ENCODE data around the gene DUSP9. TPM values are rescaled to one million over a fixed set of nuclear protein-coding genes. Genes with fewer than 3 reads are reported as not detected.
"Not testable (repeated sequence)": the region's sequence is repeated elsewhere in the genome, so short reads cannot be mapped to it uniquely, and the experiment has no call there.

Gene DUSP9
- total RNA-seq, 2 donors from 2014 or later: not detected

- ATAC-seq: no peak
- no peaks in the 10 kb centered on the region for H3K27me3 Mint-ChIP-seq
- H3K36me3 Mint-ChIP-seq (ENCODE audit: low read depth): no peaks in the 10 kb centered on the region
- peak overlapping the region; percentile 81 for H3K4me3 Mint-ChIP-seq
- H3K9me3 ChIP-seq (ENCODE audit: control insufficient read depth, low read length, poor library complexity, severe bottlenecking): no peaks in the 10 kb centered on the region
- H3K27ac Mint-ChIP-seq: no peak overlapping the region
- H3K4me1 Mint-ChIP-seq: no peaks in the 10 kb centered on the region
- DNase-seq: no peak
Observed at GRCh38 chrX:153686711-153687110, 39.7 kb downstream of the DUSP9 start.

DNA sequence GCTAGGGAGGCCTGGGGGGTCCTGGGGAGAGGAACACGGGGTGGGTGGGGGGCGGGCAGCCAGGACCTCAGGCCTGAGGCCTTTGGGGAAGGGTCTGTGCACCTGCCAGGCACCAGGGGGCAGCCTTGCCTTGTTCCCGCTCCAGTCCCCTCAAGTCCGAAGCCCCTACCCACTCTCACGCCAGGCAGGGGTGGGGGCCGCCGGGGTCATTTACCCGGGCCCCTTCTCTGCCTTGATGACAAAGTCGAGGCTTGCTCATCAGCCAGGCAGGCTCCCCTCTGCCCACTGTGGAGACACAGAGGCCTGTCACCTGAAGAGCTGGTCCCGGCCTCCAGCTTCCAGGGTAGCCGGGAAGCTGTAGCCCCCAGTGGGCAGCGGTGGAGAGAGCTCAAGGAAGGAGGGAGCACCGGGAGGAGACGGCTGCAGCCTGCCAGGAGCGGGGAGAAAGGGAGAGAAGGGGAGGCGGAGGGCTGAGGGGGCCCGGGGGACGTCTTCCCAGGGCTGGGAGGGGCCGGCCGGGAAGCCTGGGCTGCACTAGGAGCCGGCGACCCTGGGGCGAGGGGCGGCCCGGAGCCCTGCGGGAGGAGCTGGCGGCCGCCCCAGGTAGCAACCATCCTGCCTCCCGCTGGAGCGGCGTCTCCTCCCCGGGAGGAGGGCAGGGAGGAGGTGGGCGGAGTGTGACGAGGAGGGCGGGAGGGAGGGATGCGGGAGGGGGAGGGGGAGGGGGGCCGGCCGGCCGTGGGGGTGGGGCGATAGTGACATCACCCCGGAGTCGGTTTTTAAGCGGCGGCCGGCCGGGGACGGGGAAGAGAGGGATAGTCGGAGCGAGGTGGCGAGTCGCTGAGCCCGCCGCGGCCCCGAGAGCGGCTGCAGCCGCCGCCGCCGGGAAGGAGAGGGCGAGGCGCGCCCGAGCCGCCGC is 40.4 kb downstream of the DUSP9 start, which contains the start of gene SLC6A8:
Gene SLC6A8 (plus strand): TSS at position 806 of the 919 bp plus-strand sequence. CDS start 649 bp downstream, outside the sequence.
- no peaks in the 10 kb centered on the region for H3K27me3 Mint-ChIP-seq
- peak within 1 kb of the TSS; percentile 81 for H3K4me3 Mint-ChIP-seq
- no peaks in the 10 kb centered on the region for H3K36me3 Mint-ChIP-seq (ENCODE audit: low read depth)
- peak in 2 of 3 donors; percentile 18 to 29 for DNase-seq
- no peaks in the 10 kb centered on the region for H3K9me3 ChIP-seq (ENCODE audit: control insufficient read depth, low read length, poor library complexity, severe bottlenecking)
- H3K27ac Mint-ChIP-seq: no peak within 1 kb of the TSS
- ATAC-seq: peak; percentile 44
- H3K4me1 Mint-ChIP-seq: peaks cover 2% of the 10 kb centered on the region

GRCh38 chrX:153688071-153688470 is 41.1 kb downstream of the DUSP9 start:
- DNase-seq (no peak), ATAC-seq (peak; percentile 47)
- Mint-ChIP-seq H3K36me3 (ENCODE audit: low read depth) (no peaks in the 10 kb centered on the region), H3K27ac (no peak overlapping the region), H3K27me3 (no peaks in the 10 kb centered on the region), H3K4me1 (peaks cover 5% of the 10 kb centered on the region), H3K4me3 (no peak overlapping the region)
- H3K9me3 ChIP-seq (ENCODE audit: control insufficient read depth, low read length, poor library complexity, severe bottlenecking): no peaks in the 10 kb centered on the region

DNA sequence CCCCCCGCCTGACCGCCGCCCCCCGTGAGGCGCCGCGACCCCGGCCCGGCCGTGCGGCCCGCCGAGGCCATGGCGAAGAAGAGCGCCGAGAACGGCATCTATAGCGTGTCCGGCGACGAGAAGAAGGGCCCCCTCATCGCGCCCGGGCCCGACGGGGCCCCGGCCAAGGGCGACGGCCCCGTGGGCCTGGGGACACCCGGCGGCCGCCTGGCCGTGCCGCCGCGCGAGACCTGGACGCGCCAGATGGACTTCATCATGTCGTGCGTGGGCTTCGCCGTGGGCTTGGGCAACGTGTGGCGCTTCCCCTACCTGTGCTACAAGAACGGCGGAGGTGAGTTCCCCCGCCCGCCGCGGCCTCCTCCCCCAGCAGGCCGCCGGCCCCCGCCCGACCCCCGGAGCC is 41.5 kb downstream of the DUSP9 start:
- ATAC-seq: no peak

DNA sequence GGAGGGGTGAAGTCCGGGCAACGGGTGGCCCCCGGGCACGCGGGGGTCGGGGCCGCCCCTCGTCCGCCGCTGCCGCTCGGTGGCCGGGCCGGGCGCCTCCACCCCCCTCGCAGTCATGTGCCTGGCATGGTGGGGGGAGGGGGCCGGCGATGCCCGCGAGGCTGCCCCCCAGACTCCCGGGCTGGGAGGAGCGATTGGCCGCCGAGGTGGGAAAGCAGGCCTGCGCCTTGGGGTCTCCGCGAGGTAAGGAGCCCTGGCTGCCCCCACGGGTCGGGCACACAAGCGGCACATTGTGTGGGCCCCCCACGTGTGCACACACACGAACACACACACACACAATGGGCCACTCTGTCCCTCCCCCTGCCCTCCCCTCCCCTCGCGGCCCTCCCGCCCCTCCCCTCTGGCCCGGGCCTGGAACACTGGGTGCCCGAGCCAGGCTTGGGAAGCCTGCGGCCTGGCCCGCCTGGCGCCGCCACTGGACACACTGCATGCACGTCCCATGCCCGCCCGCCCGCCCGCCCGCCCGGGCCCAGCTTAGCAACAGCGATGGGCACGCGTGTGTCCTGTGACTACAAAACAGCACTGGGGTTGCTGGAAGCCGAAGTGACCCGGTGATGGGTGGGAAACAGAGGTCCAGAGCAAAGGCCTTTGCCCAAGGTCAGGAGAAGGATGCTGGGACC is 42.0 kb downstream of the DUSP9 start:
- no peak overlapping the region for H3K4me3 Mint-ChIP-seq
- ATAC-seq: no peak
- DNase-seq: no peak
- no peaks in the 10 kb centered on the region for H3K36me3 Mint-ChIP-seq (ENCODE audit: low read depth)
- no peak overlapping the region for H3K27ac Mint-ChIP-seq
- no peaks in the 10 kb centered on the region for H3K27me3 Mint-ChIP-seq
- no peaks in the 10 kb centered on the region for H3K9me3 ChIP-seq (ENCODE audit: control insufficient read depth, low read length, poor library complexity, severe bottlenecking)
- peaks cover 5% of the 10 kb centered on the region for H3K4me1 Mint-ChIP-seq

More for the DNA sequence above, 41.5 kb downstream of the DUSP9 start:
- no peaks in the 10 kb centered on the region for H3K9me3 ChIP-seq (ENCODE audit: control insufficient read depth, low read length, poor library complexity, severe bottlenecking)
- H3K27me3 Mint-ChIP-seq: no peaks in the 10 kb centered on the region
- DNase-seq: no peak
- H3K36me3 Mint-ChIP-seq (ENCODE audit: low read depth): no peaks in the 10 kb centered on the region
- H3K27ac Mint-ChIP-seq: no peak overlapping the region
- H3K4me3 Mint-ChIP-seq: no peak overlapping the region
- H3K4me1 Mint-ChIP-seq: peaks cover 5% of the 10 kb centered on the region

GRCh38 chrX:153689654-153690465 is 42.9 kb downstream of the DUSP9 start:
- ATAC-seq (no peak), DNase-seq (no peak)
- Mint-ChIP-seq H3K4me3 (peak overlapping the region; percentile 7), H3K27ac (no peak overlapping the region), H3K36me3 (ENCODE audit: low read depth) (no peaks in the 10 kb centered on the region), H3K4me1 (peaks cover 5% of the 10 kb centered on the region), H3K27me3 (no peaks in the 10 kb centered on the region)
- no peaks in the 10 kb centered on the region for H3K9me3 ChIP-seq (ENCODE audit: control insufficient read depth, low read length, poor library complexity, severe bottlenecking)

- no peak for DNase-seq
- ATAC-seq: no peak
- no peaks in the 10 kb centered on the region for H3K27me3 Mint-ChIP-seq
- no peak overlapping the region for H3K4me3 Mint-ChIP-seq
- H3K9me3 ChIP-seq (ENCODE audit: control insufficient read depth, low read length, poor library complexity, severe bottlenecking): no peaks in the 10 kb centered on the region
- no peak overlapping the region for H3K27ac Mint-ChIP-seq
- H3K36me3 Mint-ChIP-seq (ENCODE audit: low read depth): no peaks in the 10 kb centered on the region
- peaks cover 5% of the 10 kb centered on the region for H3K4me1 Mint-ChIP-seq
Observed at GRCh38 chrX:153690466-153690865, 43.5 kb downstream of the DUSP9 start.

GRCh38 chrX:153691032-153691827 is 44.2 kb downstream of the DUSP9 start:
- not testable (repeated sequence) for DNase-seq; H3K9me3 ChIP-seq (ENCODE audit: control insufficient read depth, low read length, poor library complexity, severe bottlenecking); ATAC-seq; H3K4me1 Mint-ChIP-seq; H3K27me3 Mint-ChIP-seq; H3K36me3 Mint-ChIP-seq (ENCODE audit: low read depth); H3K27ac Mint-ChIP-seq; H3K4me3 Mint-ChIP-seq

- H3K4me1 Mint-ChIP-seq: peaks cover 5% of the 10 kb centered on the region
- no peak overlapping the region for H3K4me3 Mint-ChIP-seq
- no peaks in the 10 kb centered on the region for H3K9me3 ChIP-seq (ENCODE audit: control insufficient read depth, low read length, poor library complexity, severe bottlenecking)
- H3K36me3 Mint-ChIP-seq (ENCODE audit: low read depth): no peaks in the 10 kb centered on the region
- ATAC-seq (no peak), DNase-seq (no peak)
- no peak overlapping the region for H3K27ac Mint-ChIP-seq
- H3K27me3 Mint-ChIP-seq: no peaks in the 10 kb centered on the region
Observed at GRCh38 chrX:153692003-153692402, 45.0 kb downstream of the DUSP9 start.

- no peak for ATAC-seq
- Mint-ChIP-seq H3K27me3 (no peaks in the 10 kb centered on the region), H3K4me1 (peaks cover 5% of the 10 kb centered on the region), H3K27ac (no peak overlapping the region), H3K4me3 (no peak overlapping the region), H3K36me3 (ENCODE audit: low read depth) (no peaks in the 10 kb centered on the region)
- DNase-seq: no peak
- no peaks in the 10 kb centered on the region for H3K9me3 ChIP-seq (ENCODE audit: control insufficient read depth, low read length, poor library complexity, severe bottlenecking)
Observed at GRCh38 chrX:153692611-153693156, 45.7 kb downstream of the DUSP9 start.

- ATAC-seq: no peak
- peaks cover 5% of the 10 kb centered on the region for H3K4me1 Mint-ChIP-seq
Observed at GRCh38 chrX:153693216-153694086, 46.4 kb downstream of the DUSP9 start.

More at GRCh38 chrX:153693216-153694086, 46.4 kb downstream of the DUSP9 start:
- DNase-seq: no peak
- no peak overlapping the region for H3K27ac Mint-ChIP-seq
- no peaks in the 10 kb centered on the region for H3K36me3 Mint-ChIP-seq (ENCODE audit: low read depth)
- H3K4me3 Mint-ChIP-seq: no peak overlapping the region
- no peaks in the 10 kb centered on the region for H3K27me3 Mint-ChIP-seq
- H3K9me3 ChIP-seq (ENCODE audit: control insufficient read depth, low read length, poor library complexity, severe bottlenecking): no peaks in the 10 kb centered on the region
